HEK293T (cell line): ENCODE measurements around the gene EDA.

Source experiments
- CTCF ChIA-PET: fragments of 350-600 bp; formaldehyde crosslinking; extraction: SDS; loops from one replicate; lab custom pipeline; 2021; ENCODE audit warnings: antibody characterized with exemption, inconsistent platforms; lab: Yijun Ruan, JAX
- POLR2A ChIA-PET: fragments of 350-600 bp; formaldehyde crosslinking; extraction: SDS; loops from one replicate; lab custom pipeline; 2020; ENCODE audit warnings: antibody characterized with exemption, inconsistent platforms; lab: Yijun Ruan, JAX
- DNase-seq: peaks from one replicate; pipeline ENCODE4 v3.0.0; 2012; ENCODE audit warnings: mixed read lengths; ENCODE audit errors: extremely low spot score
- ARNT ChIP-seq: fragments of 450-650 bp; IDR thresholded peaks from 2 replicates; pipeline ENCODE4 v1.6.1; 2017; ENCODE audit warnings: mild to moderate bottlenecking
- BHLHE40 ChIP-seq: fragments of 450-650 bp; IDR thresholded peaks from 2 replicates; pipeline ENCODE4 v1.6.1; 2016; ENCODE audit warnings: mild to moderate bottlenecking, moderate library complexity, borderline replicate concordance
- CTBP1 ChIP-seq: fragments of 450-650 bp; IDR thresholded peaks from 2 replicates; pipeline ENCODE4 v1.6.1; 2016; ENCODE audit warnings: borderline replicate concordance
- ELF4 ChIP-seq: fragments of 450-650 bp; IDR thresholded peaks from 2 replicates; pipeline ENCODE4 v1.6.1; 2017; ENCODE audit warnings: antibody characterized with exemption
- FOXA1 ChIP-seq: fragments of 450-650 bp; IDR thresholded peaks from 2 replicates; pipeline ENCODE4 v1.6.1; 2016; ENCODE audit warnings: mild to moderate bottlenecking
- FOXK2 ChIP-seq: fragments of 450-650 bp; IDR thresholded peaks from 2 replicates; pipeline ENCODE4 v1.6.1; 2016; ENCODE audit warnings: mild to moderate bottlenecking
- FOXM1 ChIP-seq: fragments of 450-650 bp; IDR thresholded peaks from 2 replicates; pipeline ENCODE4 v1.6.1; 2017; ENCODE audit warnings: mild to moderate bottlenecking, borderline replicate concordance
- HDGF ChIP-seq: fragments of 450-650 bp; IDR thresholded peaks from 2 replicates; pipeline ENCODE4 v1.6.1; 2017; ENCODE audit warnings: antibody characterized with exemption, borderline replicate concordance
- L3MBTL2 ChIP-seq: fragments of 450-650 bp; conservative IDR thresholded peaks from 2 replicates; pipeline ENCODE4 v1.6.1; 2016; ENCODE audit warnings: mild to moderate bottlenecking
- LEF1 ChIP-seq: fragments of 450-650 bp; IDR thresholded peaks from 2 replicates; pipeline ENCODE4 v1.6.1; 2017; ENCODE audit warnings: mild to moderate bottlenecking, borderline replicate concordance
- NFRKB ChIP-seq: fragments of 450-650 bp; IDR thresholded peaks from 2 replicates; pipeline ENCODE4 v1.6.1; 2016; ENCODE audit warnings: mild to moderate bottlenecking, moderate library complexity
- PKNOX1 ChIP-seq: fragments of 450-650 bp; IDR thresholded peaks from 2 replicates; pipeline ENCODE4 v1.6.1; 2016
- SP1 ChIP-seq: fragments of 450-650 bp; IDR thresholded peaks from 2 replicates; pipeline ENCODE4 v1.6.1; 2017
- SUZ12 ChIP-seq: fragments of 450-650 bp; IDR thresholded peaks from 2 replicates; pipeline ENCODE4 v1.6.1; 2016; ENCODE audit warnings: mild to moderate bottlenecking
- TARDBP ChIP-seq: fragments of 450-650 bp; IDR thresholded peaks from 2 replicates; pipeline ENCODE4 v1.6.1; 2016
- ZNF384 ChIP-seq: fragments of 450-650 bp; IDR thresholded peaks from 2 replicates; pipeline ENCODE4 v1.6.1; 2016

EDA gene

GRCh38 chrX:69718102-69718501, 102.2 kb downstream of the EDA start:
- no peak for DNase-seq
- TF ChIP-seq ARNT (no peak), ZNF384 (no peak), ELF4 (no peak), SUZ12 (no peak), TARDBP (no peak), SP1 (no peak), LEF1 (no peak), FOXK2 (no peak), NFRKB (no peak), HDGF (no peak), L3MBTL2 (no peak), FOXM1 (no peak), BHLHE40 (no peak), FOXA1 (no peak), CTBP1 (no peak), PKNOX1 (no peak)
- POLR2A ChIA-PET: no interaction called here
- CTCF ChIA-PET: no interaction called here

- no peak for TF ChIP-seq L3MBTL2
- no peak for TF ChIP-seq SUZ12
- no peak for TF ChIP-seq FOXM1
- TF ChIP-seq BHLHE40: no peak
- no peak for TF ChIP-seq FOXK2
- TF ChIP-seq SP1: no peak
- no peak for TF ChIP-seq ZNF384
- no peak for TF ChIP-seq PKNOX1
- no peak for TF ChIP-seq CTBP1
- TF ChIP-seq NFRKB: no peak
- TF ChIP-seq ARNT: no peak
- no peak for TF ChIP-seq FOXA1
- no peak for TF ChIP-seq TARDBP
- TF ChIP-seq HDGF: no peak
- no peak for DNase-seq
- CTCF ChIA-PET: no interaction called here
- POLR2A ChIA-PET: no interaction called here
These were observed 108.4 kb downstream of the EDA start for GRCh38 chrX:69724307-69724706.

DNA sequence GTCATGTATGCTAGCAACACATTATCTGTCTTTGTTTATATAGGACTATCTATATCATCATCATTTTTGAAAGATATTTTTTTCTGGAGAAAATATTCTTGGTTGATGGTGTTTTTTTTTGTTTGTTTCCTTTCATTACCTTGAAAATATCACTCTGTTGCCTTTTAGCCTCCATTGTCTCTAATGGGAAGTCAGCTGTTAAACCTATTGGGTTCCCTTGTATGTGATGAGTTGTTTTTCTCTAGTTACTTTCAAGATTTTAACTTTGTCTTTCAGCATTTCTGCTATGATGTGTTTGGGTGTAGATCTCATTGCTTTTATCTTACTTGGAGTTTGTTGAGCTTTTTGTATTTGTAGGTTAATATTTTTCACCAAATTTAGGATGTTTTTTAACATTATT, 124.4 kb downstream of the EDA start:
- DNase-seq: no peak
- TF ChIP-seq ARNT (no peak), SUZ12 (no peak), CTBP1 (no peak), FOXK2 (no peak), NFRKB (no peak), ZNF384 (no peak), FOXA1 (no peak), L3MBTL2 (no peak), SP1 (no peak), ELF4 (no peak), PKNOX1 (no peak), TARDBP (no peak), BHLHE40 (no peak), LEF1 (no peak)
- ChIA-PET POLR2A (no interaction called here), CTCF (no interaction called here)

GRCh38 chrX:69741721-69742120, 125.8 kb downstream of the EDA start:
- no peak for DNase-seq
- ChIA-PET CTCF (no interaction called here), POLR2A (no interaction called here)
- TF ChIP-seq BHLHE40: no peak
- no peak for TF ChIP-seq SP1
- TF ChIP-seq ZNF384: no peak
- TF ChIP-seq CTBP1: no peak
- no peak for TF ChIP-seq FOXA1
- TF ChIP-seq FOXK2: no peak
- no peak for TF ChIP-seq HDGF
- no peak for TF ChIP-seq SUZ12
- no peak for TF ChIP-seq LEF1
- TF ChIP-seq FOXM1: no peak
- no peak for TF ChIP-seq L3MBTL2
- no peak for TF ChIP-seq PKNOX1
- TF ChIP-seq ARNT: no peak
- TF ChIP-seq TARDBP: no peak
- TF ChIP-seq ELF4: no peak
- TF ChIP-seq NFRKB: no peak

GRCh38 chrX:69746051-69746450, 130.1 kb downstream of the EDA start:
- CTCF ChIA-PET: no interaction called here
- POLR2A ChIA-PET: no interaction called here
- TF ChIP-seq ARNT (no peak), ELF4 (no peak), FOXA1 (no peak), FOXM1 (no peak)
- DNase-seq: no peak

GRCh38 chrX:69748055-69748454, 132.1 kb downstream of the EDA start:
- TF ChIP-seq NFRKB: no peak
- TF ChIP-seq ARNT: no peak
- TF ChIP-seq FOXA1: no peak
- TF ChIP-seq BHLHE40: no peak
- no peak for TF ChIP-seq L3MBTL2
- TF ChIP-seq ZNF384: no peak
- no peak for TF ChIP-seq PKNOX1
- no peak for TF ChIP-seq LEF1
- no peak for TF ChIP-seq HDGF
- TF ChIP-seq SP1: no peak
- TF ChIP-seq ELF4: no peak
- TF ChIP-seq TARDBP: no peak
- no peak for TF ChIP-seq CTBP1
- TF ChIP-seq FOXK2: no peak
- ChIA-PET POLR2A (no interaction called here), CTCF (interaction anchor here (0.5 kb wide), 1 partner anchor 659 kb away, joined by 3 read pairs; no protein-coding TSS in a partner anchor)
- no peak for DNase-seq
